Neural cell (in vitro differentiated cells): ENCODE data around the gene GRAMD4. TPM values are rescaled to one million over a fixed set of nuclear protein-coding genes. Genes with fewer than 3 reads are reported as not detected.

Source experiments
- H2AFZ ChIP-seq: fragments of 200-600, 300-800 bp; sonication (generic), shearing (Covaris generic); 2 replicates; pipeline ENCODE4 v1.6.0; 2014; ENCODE audit warnings: low read depth, mild to moderate bottlenecking, antibody characterized with exemption, low read length, moderate library complexity
- H3F3A ChIP-seq: fragments of 200-600 bp; shearing (Covaris generic); 2 replicates; pipeline ENCODE4 v1.6.1; 2016; ENCODE audit warnings: mild to moderate bottlenecking, moderate library complexity, mixed read lengths, antibody characterized with exemption, low read length; ENCODE audit not compliant: insufficient read depth, poor library complexity, severe bottlenecking
- H3K27ac ChIP-seq: fragments of 200-600, 300-800 bp; sonication (generic), shearing (Covaris generic); 2 replicates; pipeline ENCODE4 v1.5.1; 2014; ENCODE audit warnings: mild to moderate bottlenecking, low read length, moderate library complexity
- H3K27me3 ChIP-seq: fragments of 300-800, 200-600 bp; sonication (generic), shearing (Covaris generic); 2 replicates; pipeline ENCODE4 v1.6.0; 2014; ENCODE audit warnings: mild to moderate bottlenecking, low read depth, low read length, moderate library complexity; ENCODE audit not compliant: insufficient read depth
- H3K36me3 ChIP-seq: fragments of 300-800, 200-600 bp; sonication (generic), shearing (Covaris generic); 2 replicates; pipeline ENCODE4 v1.5.1; 2014; ENCODE audit warnings: mild to moderate bottlenecking, antibody characterized with exemption, low read length, moderate library complexity; ENCODE audit not compliant: insufficient read depth
- H3K4me2 ChIP-seq: fragments of 300-800, 200-600 bp; sonication (generic), shearing (Covaris generic); 2 replicates; pipeline ENCODE4 v1.6.0; 2014; ENCODE audit warnings: mild to moderate bottlenecking, low read length
- H3K4me3 ChIP-seq: fragments of 300-800, 200-600 bp; sonication (generic), shearing (Covaris generic); 2 replicates; pipeline ENCODE4 v1.5.1; 2014; ENCODE audit warnings: mild to moderate bottlenecking, low read length, moderate library complexity
- H3K79me2 ChIP-seq: fragments of 200-600 bp; shearing (Covaris generic); replicated peaks from 2 replicates; pipeline ENCODE4 v1.6.0; 2014; ENCODE audit warnings: mild to moderate bottlenecking, low read length, moderate library complexity; ENCODE audit not compliant: insufficient read depth
- H3K9ac ChIP-seq: fragments of 300-800, 200-600 bp; sonication (generic), shearing (Covaris generic); 2 replicates; pipeline ENCODE4 v1.6.1; 2016; ENCODE audit warnings: mild to moderate bottlenecking, low read length, mixed read lengths
- H3K9me2 ChIP-seq: fragments of 200-600 bp; shearing (Covaris generic); 2 replicates; pipeline ENCODE4 v1.6.1; 2016; ENCODE audit warnings: mild to moderate bottlenecking, low read length, mixed read lengths; ENCODE audit not compliant: insufficient read depth
- H3K9me3 ChIP-seq: fragments of 200-600, 300-800 bp; sonication (generic), shearing (Covaris generic); 2 replicates; pipeline ENCODE4 v1.6.1; 2016; ENCODE audit warnings: mild to moderate bottlenecking, mixed run types, low read length, moderate library complexity, mixed read lengths
- H4K20me1 ChIP-seq: fragments of 200-600 bp; shearing (Covaris generic); 2 replicates; pipeline ENCODE4 v1.6.1; 2016; ENCODE audit warnings: mild to moderate bottlenecking, mixed run types; ENCODE audit not compliant: insufficient read depth
- EP300 ChIP-seq: fragments of 450-650 bp; conservative IDR thresholded peaks from 2 replicates; pipeline ENCODE4 v1.6.1; 2014; ENCODE audit warnings: antibody characterized with exemption, mild to moderate bottlenecking, moderate library complexity; ENCODE audit not compliant: poor library complexity, severe bottlenecking
- EZH2 ChIP-seq: fragments of 200-600, 300-800 bp; shearing (Covaris generic), sonication (generic); IDR thresholded peaks from 2 replicates; pipeline ENCODE4 v1.6.1; 2014; ENCODE audit warnings: antibody characterized with exemption, low read length, borderline replicate concordance, mild to moderate bottlenecking; ENCODE audit not compliant: insufficient read depth, poor library complexity, severe bottlenecking
- MXI1 ChIP-seq: fragments of 450-650 bp; conservative IDR thresholded peaks from 2 replicates; pipeline ENCODE4 v1.6.1; 2014; ENCODE audit warnings: antibody characterized with exemption, mild to moderate bottlenecking; ENCODE audit not compliant: poor library complexity, severe bottlenecking
- POLR2AphosphoS5 ChIP-seq: IDR thresholded peaks from 2 replicates; pipeline ENCODE4 v1.6.1; 2012
- RAD21 ChIP-seq: fragments of 450-650 bp; conservative IDR thresholded peaks from 2 replicates; pipeline ENCODE4 v1.6.1; 2014; ENCODE audit warnings: antibody characterized with exemption, mild to moderate bottlenecking, moderate library complexity
- TAF1 ChIP-seq: IDR thresholded peaks from 2 replicates; pipeline ENCODE4 v1.6.1; 2012; ENCODE audit warnings: low read depth
- polyA minus RNA-seq: library from RNA; depleted of rRNA, polyadenylated mRNA; stranded (reverse); fragments of >200 nt; gene quantifications from 2 replicates; pipeline ENCODE4 v1.2.3, GENCODE V29; 2014
- polyA plus RNA-seq: library from polyadenylated mRNA; depleted of rRNA; stranded (reverse); fragments of >200 nt; gene quantifications from 2 replicates; pipeline ENCODE4 v1.2.3, GENCODE V29; 2014
- TF ChIP-seq, protein P1 (sequence below): IDR thresholded peaks from 2 replicates; pipeline ENCODE4 v1.6.1; 2012; ENCODE audit warnings: borderline replicate concordance

The GRAMD4 gene, protein sequence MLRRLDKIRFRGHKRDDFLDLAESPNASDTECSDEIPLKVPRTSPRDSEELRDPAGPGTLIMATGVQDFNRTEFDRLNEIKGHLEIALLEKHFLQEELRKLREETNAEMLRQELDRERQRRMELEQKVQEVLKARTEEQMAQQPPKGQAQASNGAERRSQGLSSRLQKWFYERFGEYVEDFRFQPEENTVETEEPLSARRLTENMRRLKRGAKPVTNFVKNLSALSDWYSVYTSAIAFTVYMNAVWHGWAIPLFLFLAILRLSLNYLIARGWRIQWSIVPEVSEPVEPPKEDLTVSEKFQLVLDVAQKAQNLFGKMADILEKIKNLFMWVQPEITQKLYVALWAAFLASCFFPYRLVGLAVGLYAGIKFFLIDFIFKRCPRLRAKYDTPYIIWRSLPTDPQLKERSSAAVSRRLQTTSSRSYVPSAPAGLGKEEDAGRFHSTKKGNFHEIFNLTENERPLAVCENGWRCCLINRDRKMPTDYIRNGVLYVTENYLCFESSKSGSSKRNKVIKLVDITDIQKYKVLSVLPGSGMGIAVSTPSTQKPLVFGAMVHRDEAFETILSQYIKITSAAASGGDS
- 35.6 and 56.6 TPM in 2 replicates for polyA plus RNA-seq
- 35.9 and 51.1 TPM in 2 replicates for polyA minus RNA-seq

DNA sequence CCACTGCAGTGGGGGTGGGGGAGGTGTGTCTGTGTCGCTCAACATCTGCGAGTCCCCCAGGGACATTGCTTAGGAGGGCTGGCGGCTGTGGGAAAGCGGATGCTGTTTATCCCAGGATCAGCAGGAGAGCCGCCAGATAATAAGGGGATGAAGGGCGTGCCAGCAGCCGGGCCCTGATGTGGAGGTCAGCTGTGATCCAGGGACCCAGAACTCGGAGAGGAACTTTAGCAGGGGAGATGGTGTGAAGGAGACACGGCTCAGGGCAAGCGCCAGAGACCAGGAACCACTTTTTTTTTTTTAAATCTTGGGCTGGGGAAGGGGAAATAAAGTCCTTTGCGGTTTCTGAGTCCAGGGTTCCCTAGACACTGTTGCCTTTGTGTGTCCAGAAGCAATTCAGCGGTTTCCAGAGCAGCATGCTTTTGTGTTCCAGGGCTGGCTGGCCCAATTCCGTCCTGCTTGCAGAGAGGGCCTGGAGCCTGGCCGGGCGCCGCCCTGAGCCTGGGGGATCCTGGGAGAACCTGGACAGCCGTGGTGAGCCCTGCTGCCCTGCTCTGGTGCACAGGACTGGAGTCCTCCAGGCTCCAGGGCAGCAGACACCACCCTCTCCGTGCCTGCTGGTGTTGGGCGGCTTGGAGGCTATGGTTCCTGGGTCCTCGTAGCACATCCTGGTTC lies at the start of gene GRAMD4:
Gene GRAMD4 (plus strand): TSS at position 557 of the 672 bp plus-strand sequence. CDS start 6,414 bp downstream, outside the sequence.
- no peak within 1 kb of the TSS for H3K4me2 ChIP-seq
- no peaks in the 10 kb centered on the region for H3F3A ChIP-seq
- no peaks in the 10 kb centered on the region for H3K36me3 ChIP-seq
- no peak within 1 kb of the TSS for H2AFZ ChIP-seq
- no peaks in the 10 kb centered on the region for H3K9me3 ChIP-seq
- no peak within 1 kb of the TSS for H3K9ac ChIP-seq
- H4K20me1 ChIP-seq, result no peaks in the 10 kb centered on the region
- H3K79me2 ChIP-seq, result no peaks in the 10 kb centered on the region
- H3K27me3 ChIP-seq, result no peaks in the 10 kb centered on the region
- H3K9me2 ChIP-seq, result no peaks in the 10 kb centered on the region
- no peak for TF ChIP-seq POLR2AphosphoS5
- TF ChIP-seq MXI1, result no peak
- TF ChIP-seq EZH2, result no peak
- TF ChIP-seq EP300, result no peak
- no peak for TF ChIP-seq TAF1
- TF ChIP-seq RAD21, result no peak
- TF ChIP-seq, protein P1, sequence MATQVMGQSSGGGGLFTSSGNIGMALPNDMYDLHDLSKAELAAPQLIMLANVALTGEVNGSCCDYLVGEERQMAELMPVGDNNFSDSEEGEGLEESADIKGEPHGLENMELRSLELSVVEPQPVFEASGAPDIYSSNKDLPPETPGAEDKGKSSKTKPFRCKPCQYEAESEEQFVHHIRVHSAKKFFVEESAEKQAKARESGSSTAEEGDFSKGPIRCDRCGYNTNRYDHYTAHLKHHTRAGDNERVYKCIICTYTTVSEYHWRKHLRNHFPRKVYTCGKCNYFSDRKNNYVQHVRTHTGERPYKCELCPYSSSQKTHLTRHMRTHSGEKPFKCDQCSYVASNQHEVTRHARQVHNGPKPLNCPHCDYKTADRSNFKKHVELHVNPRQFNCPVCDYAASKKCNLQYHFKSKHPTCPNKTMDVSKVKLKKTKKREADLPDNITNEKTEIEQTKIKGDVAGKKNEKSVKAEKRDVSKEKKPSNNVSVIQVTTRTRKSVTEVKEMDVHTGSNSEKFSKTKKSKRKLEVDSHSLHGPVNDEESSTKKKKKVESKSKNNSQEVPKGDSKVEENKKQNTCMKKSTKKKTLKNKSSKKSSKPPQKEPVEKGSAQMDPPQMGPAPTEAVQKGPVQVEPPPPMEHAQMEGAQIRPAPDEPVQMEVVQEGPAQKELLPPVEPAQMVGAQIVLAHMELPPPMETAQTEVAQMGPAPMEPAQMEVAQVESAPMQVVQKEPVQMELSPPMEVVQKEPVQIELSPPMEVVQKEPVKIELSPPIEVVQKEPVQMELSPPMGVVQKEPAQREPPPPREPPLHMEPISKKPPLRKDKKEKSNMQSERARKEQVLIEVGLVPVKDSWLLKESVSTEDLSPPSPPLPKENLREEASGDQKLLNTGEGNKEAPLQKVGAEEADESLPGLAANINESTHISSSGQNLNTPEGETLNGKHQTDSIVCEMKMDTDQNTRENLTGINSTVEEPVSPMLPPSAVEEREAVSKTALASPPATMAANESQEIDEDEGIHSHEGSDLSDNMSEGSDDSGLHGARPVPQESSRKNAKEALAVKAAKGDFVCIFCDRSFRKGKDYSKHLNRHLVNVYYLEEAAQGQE, result no peak
- no peak within 1 kb of the TSS for H3K27ac ChIP-seq
- H3K4me3 ChIP-seq, result no peak within 1 kb of the TSS

DNA sequence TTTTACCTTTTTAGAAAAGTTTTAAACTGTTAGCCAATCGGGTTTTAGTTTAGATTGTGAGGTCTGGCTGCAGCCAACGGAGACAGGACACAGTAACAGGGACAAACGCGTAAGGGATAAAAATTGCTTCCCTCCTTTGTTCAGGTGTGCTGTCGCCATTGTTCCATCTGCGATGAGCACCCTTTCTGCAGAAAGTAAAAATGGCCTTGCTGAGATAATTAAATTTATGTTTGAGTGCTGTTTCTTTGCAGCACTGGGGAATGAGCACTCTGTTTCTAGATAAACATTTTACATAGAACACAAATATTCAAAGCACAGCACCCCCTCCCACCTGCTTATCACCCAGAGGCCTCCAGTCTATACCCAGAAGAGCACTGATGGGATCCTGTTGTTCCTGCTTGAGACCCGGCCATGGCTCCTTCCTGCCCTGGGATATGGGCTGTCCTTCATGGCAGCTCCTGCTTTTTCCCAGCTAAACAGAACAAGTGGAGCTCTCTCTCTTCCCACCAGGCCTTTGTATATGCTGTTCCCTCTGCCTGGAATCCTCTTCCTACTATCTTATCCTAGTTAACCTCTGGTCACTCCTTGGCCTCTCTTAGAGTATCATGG lies 48.4 kb upstream of the GRAMD4 start:
- Histone ChIP-seq H2AFZ (no peak overlapping the region), H3F3A (no peaks in the 10 kb centered on the region), H3K9me2 (no peaks in the 10 kb centered on the region)

More for the DNA sequence above, 48.4 kb upstream of the GRAMD4 start:
- no peaks in the 10 kb centered on the region for H3K36me3 ChIP-seq
- H3K27me3 ChIP-seq, result peaks cover 7% of the 10 kb centered on the region
- no peak overlapping the region for H3K4me2 ChIP-seq
- H3K27ac ChIP-seq, result no peak overlapping the region
- no peak for TF ChIP-seq MXI1
- no peak for TF ChIP-seq EP300
- no peak overlapping the region for H3K4me3 ChIP-seq
- no peaks in the 10 kb centered on the region for H3K9me3 ChIP-seq
- no peak overlapping the region for H3K9ac ChIP-seq
- H4K20me1 ChIP-seq, result no peaks in the 10 kb centered on the region
- H3K79me2 ChIP-seq, result no peaks in the 10 kb centered on the region
